ENCODE measurements around the gene GRB14. TPM values are rescaled to one million over a fixed set of nuclear protein-coding genes. Genes with fewer than 3 reads are reported as not detected.

GRB14 gene
- total RNA-seq, 1 donor from 2014 or later: 8.9 TPM

- ATAC-seq (no peak), DNase-seq (no peak)
- TF ChIP-seq CTCF (IDR thresholded peaks at IDR 0.05): no peak
- Histone ChIP-seq H3K36me3 (no peaks in the 10 kb centered on the region), H3K4me1 (no peaks in the 10 kb centered on the region), H3K4me3 (no peak overlapping the region), H3K27me3 (no peaks in the 10 kb centered on the region), H3K27ac (no peak overlapping the region), H3K9me3 (no peaks in the 10 kb centered on the region)
- intact Hi-C loops (cut with DNase I): no loop called here
These were observed 40.8 kb upstream of the GRB14 start for GRCh38 chr2:164662066-164662465.

GRCh38 chr2:164661349-164661748 is 40.1 kb upstream of the GRB14 start:
- ATAC-seq (no peak), DNase-seq (no peak)
- H3K27ac ChIP-seq: no peak overlapping the region
- no peak overlapping the region for H3K4me3 ChIP-seq
- no peaks in the 10 kb centered on the region for H3K36me3 ChIP-seq
- H3K4me1 ChIP-seq: no peaks in the 10 kb centered on the region
- H3K9me3 ChIP-seq: no peaks in the 10 kb centered on the region
- no peaks in the 10 kb centered on the region for H3K27me3 ChIP-seq
- intact Hi-C loops (cut with DNase I): no loop called here
- TF ChIP-seq CTCF (IDR thresholded peaks at IDR 0.05): no peak

GRCh38 chr2:164657129-164657528 is 35.8 kb upstream of the GRB14 start:
- Histone ChIP-seq H3K27me3 (no peaks in the 10 kb centered on the region), H3K4me3 (no peak overlapping the region), H3K4me1 (no peaks in the 10 kb centered on the region), H3K9me3 (no peaks in the 10 kb centered on the region), H3K27ac (no peak overlapping the region), H3K36me3 (no peaks in the 10 kb centered on the region)
- no peak for TF ChIP-seq CTCF (IDR thresholded peaks at IDR 0.05)
- ATAC-seq (no peak), DNase-seq (no peak)
- intact Hi-C loops (cut with DNase I): no loop called here

GRCh38 chr2:164655750-164656149 is 34.5 kb upstream of the GRB14 start:
- TF ChIP-seq CTCF (IDR thresholded peaks at IDR 0.05): no peak
- no peak for DNase-seq
- intact Hi-C loops (cut with DNase I): no loop called here
- no peaks in the 10 kb centered on the region for H3K9me3 ChIP-seq
- no peaks in the 10 kb centered on the region for H3K27me3 ChIP-seq
- H3K36me3 ChIP-seq: no peaks in the 10 kb centered on the region
- H3K27ac ChIP-seq: no peak overlapping the region
- no peak for ATAC-seq
- no peak overlapping the region for H3K4me3 ChIP-seq
- no peaks in the 10 kb centered on the region for H3K4me1 ChIP-seq

- DNase-seq (no peak), ATAC-seq (no peak)
- intact Hi-C loops (cut with DNase I): no loop called here
- Histone ChIP-seq H3K27ac (no peak overlapping the region), H3K36me3 (no peaks in the 10 kb centered on the region), H3K27me3 (no peaks in the 10 kb centered on the region), H3K9me3 (peaks cover 3% of the 10 kb centered on the region), H3K4me1 (no peaks in the 10 kb centered on the region), H3K4me3 (no peak overlapping the region)
- no peak for TF ChIP-seq CTCF (IDR thresholded peaks at IDR 0.05)
These were observed 34.1 kb upstream of the GRB14 start for GRCh38 chr2:164655336-164655735.

- H3K9me3 ChIP-seq: peaks cover 21% of the 10 kb centered on the region
- intact Hi-C loops (cut with DNase I): no loop called here
These were observed 30.1 kb upstream of the GRB14 start for GRCh38 chr2:164651361-164651760.

More at GRCh38 chr2:164651361-164651760, 30.1 kb upstream of the GRB14 start:
- no peak overlapping the region for H3K4me3 ChIP-seq
- no peaks in the 10 kb centered on the region for H3K4me1 ChIP-seq
- ATAC-seq (no peak), DNase-seq (no peak)
- TF ChIP-seq CTCF (IDR thresholded peaks at IDR 0.05): no peak
- no peaks in the 10 kb centered on the region for H3K36me3 ChIP-seq
- no peak overlapping the region for H3K27ac ChIP-seq
- no peaks in the 10 kb centered on the region for H3K27me3 ChIP-seq

Measured in upper lobe of right lung (tissue), 1 donor.